HG03571 (cell line): ENCODE data around the gene TOMM20L.

Experiments
- ATAC-seq: cut with Tn5 transposase; IDR thresholded peaks from one replicate; pipeline ENCODE4 v1.9.1; 2021; ENCODE audit not compliant: unreplicated experiment

Gene TOMM20L

GRCh38 chr14:58426670-58427280 is 31.0 kb downstream of the TOMM20L start:
- ATAC-seq = peak; percentile 36

GRCh38 chr14:58427281-58428117 is 31.8 kb downstream of the TOMM20L start, which contains the start of the genes KIAA0586 and TIMM9:
KIAA0586 (plus strand) TSS chr14:58427719; CDS start chr14:58428265, 546 bp downstream.
TIMM9 (minus strand) TSS chr14:58427531; CDS start chr14:58411945, 15,586 bp downstream.
- ATAC-seq = peak; percentile 82

GRCh38 chr14:58428118-58428683 is 32.5 kb downstream of the TOMM20L start:
- no peak for ATAC-seq

- no peak for ATAC-seq
Measured at GRCh38 chr14:58430156-58430555, 34.4 kb downstream of the TOMM20L start.

- ATAC-seq = no peak
Measured at GRCh38 chr14:58439476-58439875, 43.7 kb downstream of the TOMM20L start.

GRCh38 chr14:58444627-58445026 is 48.9 kb downstream of the TOMM20L start:
- ATAC-seq = no peak

- ATAC-seq = no peak
Measured at GRCh38 chr14:58455593-58456265, 60.0 kb downstream of the TOMM20L start.
